GM21367 (cell line): Measurements from ENCODE around the gene DPY19L3.
A peak's percentile ranks its signal among the peaks of the same experiment; 100 is the strongest.
"Not testable (repeated sequence)": the region's sequence is repeated elsewhere in the genome, so short reads cannot be mapped to it uniquely, and the experiment has no call there.

ENCODE experiments used
- ATAC-seq: cut with Tn5 transposase; IDR thresholded peaks from one replicate; pipeline ENCODE4 v1.9.1; 2021; ENCODE audit not compliant: unreplicated experiment

DPY19L3 gene

GRCh38 chr19:32392901-32393300, 12.7 kb upstream of the DPY19L3 start:
- no peak for ATAC-seq

DNA sequence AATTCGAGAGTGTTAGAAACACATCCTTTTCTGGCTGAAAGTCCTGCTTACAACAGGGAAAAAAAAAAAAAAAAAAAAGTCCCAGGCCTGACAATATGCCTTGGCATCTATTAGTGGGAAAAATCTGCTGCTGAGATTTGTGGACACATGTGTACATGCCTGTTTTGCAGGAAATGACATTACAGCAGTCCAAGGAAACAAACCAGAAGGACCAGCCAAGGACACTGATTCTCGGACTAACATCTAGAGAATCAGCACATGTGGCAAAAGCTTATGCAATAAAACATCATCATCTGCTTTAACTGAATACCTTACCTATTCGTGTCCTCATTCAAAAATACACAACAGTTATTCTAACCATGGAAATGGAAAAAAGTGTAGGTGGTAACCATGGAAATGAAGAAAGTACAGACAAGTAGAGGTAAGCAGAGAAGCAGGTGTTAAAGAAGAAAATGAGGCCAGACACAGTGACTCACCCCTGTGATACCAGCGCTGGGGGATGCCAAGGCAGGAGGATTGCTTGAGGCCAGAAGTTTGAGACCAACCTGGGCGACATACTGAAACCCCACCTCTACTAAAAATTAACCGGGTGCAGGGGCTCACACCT, 9.4 kb upstream of the DPY19L3 start:
- ATAC-seq, result no peak

GRCh38 chr19:32397671-32398101, 7.9 kb upstream of the DPY19L3 start:
- no peak for ATAC-seq

DNA sequence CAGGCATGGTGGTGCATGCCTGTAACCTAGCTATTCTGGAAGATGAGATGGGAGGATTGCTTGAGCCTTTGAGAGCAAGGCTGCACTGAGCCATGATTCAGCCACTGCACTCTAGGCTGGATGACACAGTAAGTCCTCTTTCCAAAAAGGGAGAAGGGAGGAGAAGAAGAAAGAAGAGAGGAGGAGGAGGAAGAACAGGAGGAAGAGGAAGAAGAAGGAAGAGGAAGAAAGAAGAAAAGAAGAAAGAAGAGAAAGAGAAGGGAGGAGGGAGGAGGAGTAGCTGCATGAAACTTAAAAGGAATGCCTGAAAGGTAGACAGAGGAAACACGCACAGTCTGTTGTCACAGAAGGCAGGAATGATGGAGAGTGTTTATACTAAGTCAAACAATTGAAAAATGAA, 3.6 kb upstream of the DPY19L3 start:
- no peak for ATAC-seq

- ATAC-seq, result no peak
These were observed 2.1 kb upstream of the DPY19L3 start for GRCh38 chr19:32403291-32403995.

DNA sequence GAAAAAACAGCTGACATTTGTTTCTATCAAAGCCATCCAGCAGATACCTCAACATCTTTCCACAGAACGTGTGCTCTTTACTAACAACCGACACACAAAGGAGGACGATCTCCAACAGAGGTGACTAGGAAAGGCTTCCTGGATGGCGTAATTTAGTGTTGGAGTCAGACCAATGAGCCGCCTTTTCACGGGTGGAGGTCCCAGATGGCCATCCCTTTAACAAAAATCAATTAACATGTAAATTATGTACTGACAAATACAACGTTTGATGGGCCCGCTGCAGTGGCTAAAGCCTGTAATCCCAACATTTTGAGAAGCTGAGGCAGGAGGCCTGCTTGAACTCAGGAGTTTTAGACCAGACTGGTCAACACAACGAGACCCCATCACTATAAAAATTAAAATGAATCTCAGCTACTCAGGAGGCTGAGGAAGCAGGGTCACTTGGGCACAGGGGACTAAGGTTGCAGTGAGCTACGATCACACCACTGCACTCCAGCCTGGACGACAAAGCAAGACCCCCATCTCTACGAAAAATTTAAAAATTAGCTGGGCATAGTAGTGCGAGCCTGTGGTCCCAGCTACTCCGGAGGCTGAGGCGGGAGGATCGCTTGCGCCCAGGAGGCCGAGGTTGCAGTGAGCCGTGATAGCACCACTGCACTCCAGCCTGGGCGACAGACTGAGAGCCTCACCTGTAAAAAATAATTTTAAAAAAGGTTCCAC, 1.2 kb upstream of the DPY19L3 start:
- ATAC-seq, result no peak

DNA sequence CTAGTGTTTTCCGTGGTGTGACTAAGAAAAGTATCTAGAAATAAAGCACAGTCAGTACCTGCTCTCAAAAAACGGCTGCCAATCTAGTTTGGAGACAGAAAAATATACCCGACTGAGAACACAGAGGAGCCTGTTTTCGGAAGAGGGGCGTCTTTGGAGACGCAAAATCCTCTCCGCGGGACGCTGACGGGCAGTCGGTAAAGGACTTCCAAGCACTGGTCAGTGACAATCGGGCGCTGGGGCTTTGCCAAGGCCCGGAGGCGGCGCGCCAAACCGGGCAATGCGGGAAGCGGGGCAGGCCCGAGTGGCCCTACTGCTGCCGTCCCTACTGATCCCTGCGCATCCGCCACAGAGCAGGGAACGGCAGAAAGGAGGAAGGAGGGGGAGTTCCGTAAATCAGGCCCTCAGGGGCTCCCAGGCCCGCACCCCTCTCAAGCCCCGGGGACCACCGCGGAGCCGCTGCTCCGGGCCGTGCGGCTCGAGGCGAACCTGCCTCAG, 588 bp upstream of the DPY19L3 start:
- ATAC-seq, result peak; percentile 5

GRCh38 chr19:32406161-32407003, 812 bp downstream of the DPY19L3 start:
- no peak for ATAC-seq

- no peak for ATAC-seq
These were observed 1.7 kb downstream of the DPY19L3 start for GRCh38 chr19:32407004-32407992.

- no peak for ATAC-seq
These were observed 9.7 kb downstream of the DPY19L3 start for GRCh38 chr19:32415246-32415645.

DNA sequence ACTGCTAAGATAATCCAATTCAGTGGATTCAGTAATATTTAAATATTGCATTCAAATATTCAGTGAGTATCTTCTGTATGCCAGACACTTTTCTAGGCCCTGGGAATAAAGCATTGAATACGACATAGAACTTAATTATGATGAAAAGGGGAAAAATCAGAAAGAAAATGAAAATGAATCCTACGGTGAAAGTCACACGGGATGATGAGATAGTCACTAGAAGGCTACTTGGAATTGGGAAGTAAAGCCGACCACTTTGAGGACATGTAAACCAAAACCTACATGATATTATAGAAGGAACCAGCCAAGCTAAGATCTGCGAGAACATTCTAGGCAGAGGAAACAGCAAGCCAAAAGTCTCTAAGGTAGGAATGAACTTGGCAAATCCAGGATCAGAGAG, 10.1 kb downstream of the DPY19L3 start:
- no peak for ATAC-seq

- ATAC-seq, result no peak
These were observed 11.3 kb downstream of the DPY19L3 start for GRCh38 chr19:32416749-32417456.

- no peak for ATAC-seq
These were observed 12.6 kb downstream of the DPY19L3 start for GRCh38 chr19:32418155-32418554.

- no peak for ATAC-seq
These were observed 16.2 kb downstream of the DPY19L3 start for GRCh38 chr19:32421589-32422361.

- ATAC-seq, result no peak
These were observed 16.9 kb downstream of the DPY19L3 start for GRCh38 chr19:32422435-32422834.

- ATAC-seq, result not testable (repeated sequence)
These were observed 18.4 kb downstream of the DPY19L3 start for GRCh38 chr19:32423944-32424343.

- ATAC-seq, result no peak
These were observed 22.0 kb downstream of the DPY19L3 start for GRCh38 chr19:32427536-32427935.

DNA sequence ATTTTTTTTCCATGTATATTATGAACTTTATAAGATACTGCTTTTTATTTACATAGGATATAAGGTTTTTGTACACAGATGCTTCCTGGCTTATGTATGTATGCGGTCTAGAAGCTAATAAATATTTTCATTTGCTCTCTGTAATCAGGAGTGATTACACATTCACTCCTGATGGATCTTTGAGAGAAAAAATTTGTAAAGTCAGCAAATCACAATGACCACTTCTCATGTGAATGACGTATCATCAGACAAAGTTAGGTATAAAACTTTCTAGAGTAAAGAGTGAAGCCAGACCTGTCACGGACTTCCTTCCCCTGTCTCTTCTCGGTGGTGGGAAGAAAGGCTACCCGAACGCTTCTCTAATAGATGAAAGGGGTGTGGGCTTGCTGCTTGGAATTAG, 31.1 kb downstream of the DPY19L3 start:
- no peak for ATAC-seq
